Calu3 (cell line): ENCODE measurements around the gene BARHL1. TPM values are rescaled to one million over a fixed set of nuclear protein-coding genes. Genes with fewer than 3 reads are reported as not detected.

Experiments used
- BruUV-seq: library from RNA; stranded (reverse); fragments of 400-500 nt; replicated peaks from 2 replicates; lab custom pipeline; 2021; lab: Mats Ljungman, UMichigan
- CTCF ChIA-PET: fragments of 300-600 bp; sonication (Branson Sonifier 250); formaldehyde crosslinking; loops from one replicate; lab custom pipeline; 2022; ENCODE audit warnings: antibody characterized with exemption; lab: Charles Lee
- DNase-seq: peaks from one replicate; pipeline ENCODE4 v3.0.0; 2022
- H3K27ac Mint-ChIP-seq: one replicate; pipeline ENCODE4 v1.8.0; 2022; ENCODE audit warnings: mixed read lengths; ENCODE audit not compliant: unreplicated experiment
- H3K27me3 Mint-ChIP-seq: one replicate; pipeline ENCODE4 v1.8.0; 2022; ENCODE audit warnings: mixed read lengths; ENCODE audit not compliant: unreplicated experiment
- H3K36me3 Mint-ChIP-seq: one replicate; pipeline ENCODE4 v1.8.0; 2022; ENCODE audit warnings: mild to moderate bottlenecking, moderate library complexity, mixed read lengths; ENCODE audit not compliant: insufficient read depth, unreplicated experiment
- H3K4me1 Mint-ChIP-seq: one replicate; pipeline ENCODE4 v1.8.0; 2022; ENCODE audit warnings: mild to moderate bottlenecking, low read depth, mixed read lengths; ENCODE audit not compliant: unreplicated experiment
- H3K4me3 Mint-ChIP-seq: one replicate; pipeline ENCODE4 v1.8.0; 2022; ENCODE audit warnings: mild to moderate bottlenecking, low read depth, moderate library complexity, mixed read lengths; ENCODE audit not compliant: unreplicated experiment
- H3K9me3 Mint-ChIP-seq: one replicate; pipeline ENCODE4 v1.8.0; 2022; ENCODE audit warnings: low read depth, mixed read lengths; ENCODE audit not compliant: unreplicated experiment
- CTCF ChIP-seq: fragments of 200-600 bp; IDR thresholded peaks from one replicate; pipeline ENCODE4 v1.8.0; 2022; ENCODE audit warnings: antibody characterized with exemption; ENCODE audit not compliant: unreplicated experiment
- intact Hi-C: fragments of 100-400 bp; cut with micrococcal nuclease; formaldehyde crosslinking; loops from one replicate; pipeline ENCODE4 v1.10.0; 2022; ENCODE audit not compliant: unreplicated experiment
- total RNA-seq: library from RNA; stranded (reverse); gene quantifications from 2 replicates; pipeline ENCODE4 v1.2.3, GENCODE V29; 2022

The BARHL1 gene
- total RNA-seq, 1 experiment from 2014 or later, result not detected

GRCh38 chr9:132615774-132616173 lies 33.4 kb downstream of the BARHL1 start:
- H3K4me1 Mint-ChIP-seq, result no peaks in the 10 kb centered on the region
- H3K27me3 Mint-ChIP-seq, result no peaks in the 10 kb centered on the region
- no peak for DNase-seq
- no peaks in the 10 kb centered on the region for H3K9me3 Mint-ChIP-seq
- H3K27ac Mint-ChIP-seq, result no peak overlapping the region
- no TSS peak for BruUV-seq
- no peak overlapping the region for H3K4me3 Mint-ChIP-seq
- intact Hi-C loops, result no loop called here
- H3K36me3 Mint-ChIP-seq, result peaks cover 11% of the 10 kb centered on the region
- CTCF ChIA-PET, result no interaction called here
- TF ChIP-seq CTCF, result no peak

GRCh38 chr9:132616725-132617124 lies 34.3 kb downstream of the BARHL1 start:
- CTCF ChIA-PET, result no interaction called here
- intact Hi-C loops, result no loop called here
- no peak for DNase-seq
- H3K9me3 Mint-ChIP-seq, result no peaks in the 10 kb centered on the region
- H3K4me3 Mint-ChIP-seq, result no peak overlapping the region
- no peaks in the 10 kb centered on the region for H3K4me1 Mint-ChIP-seq
- TF ChIP-seq CTCF, result no peak
- H3K27ac Mint-ChIP-seq, result no peak overlapping the region
- no TSS peak for BruUV-seq
- H3K27me3 Mint-ChIP-seq, result no peaks in the 10 kb centered on the region
- H3K36me3 Mint-ChIP-seq, result peaks cover 9% of the 10 kb centered on the region

GRCh38 chr9:132622159-132622558 lies 39.8 kb downstream of the BARHL1 start:
- BruUV-seq, result no TSS peak
- no peaks in the 10 kb centered on the region for H3K4me1 Mint-ChIP-seq
- H3K4me3 Mint-ChIP-seq, result no peak overlapping the region
- H3K27me3 Mint-ChIP-seq, result no peaks in the 10 kb centered on the region
- peaks cover 22% of the 10 kb centered on the region for H3K36me3 Mint-ChIP-seq
- no peak overlapping the region for H3K27ac Mint-ChIP-seq
- TF ChIP-seq CTCF, result no peak
- intact Hi-C loops, result no loop called here
- DNase-seq, result no peak
- CTCF ChIA-PET, result no interaction called here
- H3K9me3 Mint-ChIP-seq, result no peaks in the 10 kb centered on the region

- H3K27me3 Mint-ChIP-seq, result no peaks in the 10 kb centered on the region
- peaks cover 13% of the 10 kb centered on the region for H3K36me3 Mint-ChIP-seq
- TF ChIP-seq CTCF, result no peak
- CTCF ChIA-PET, result no interaction called here
- no peaks in the 10 kb centered on the region for H3K4me1 Mint-ChIP-seq
- H3K4me3 Mint-ChIP-seq, result no peak overlapping the region
- no peak for DNase-seq
- BruUV-seq, result no TSS peak
- no peaks in the 10 kb centered on the region for H3K9me3 Mint-ChIP-seq
- H3K27ac Mint-ChIP-seq, result no peak overlapping the region
- intact Hi-C loops, result no loop called here
These were observed 43.9 kb downstream of the BARHL1 start for GRCh38 chr9:132626285-132626684.
